Stimulated activated CD4-positive, alpha-beta T cell treated with anti-CD3 and anti-CD28 coated beads, Interleukin-15, amount 100 ng/mL, for 1 hour (primary cell): ENCODE data around the gene RETREG1.
A peak's percentile ranks its signal among the peaks of the same experiment; 100 is the strongest.
"Not testable (repeated sequence)": the region's sequence is repeated elsewhere in the genome, so short reads cannot be mapped to it uniquely, and the experiment has no call there.

Experiments used
- DNase-seq, 2 donors: peaks; one replicate each; pipeline ENCODE4 v3.0.0-alpha.2; 2020; ENCODE audit warnings: low read depth in 1 of 2, low spot score in 1 of 2

The RETREG1 gene

GRCh38 chr5:16617274-16617968 lies 624 bp upstream of the RETREG1 start:
- peak; percentile 20 to 30 for DNase-seq

- no peak for DNase-seq
Measured at GRCh38 chr5:16615741-16616535, 859 bp downstream of the RETREG1 start.

GRCh38 chr5:16612007-16612406 lies 4.8 kb downstream of the RETREG1 start:
- DNase-seq, result no peak

- not testable (repeated sequence) for DNase-seq
Measured at GRCh38 chr5:16610896-16611295, 5.9 kb downstream of the RETREG1 start.

GRCh38 chr5:16609412-16609811 lies 7.4 kb downstream of the RETREG1 start:
- DNase-seq, result no peak

GRCh38 chr5:16606628-16607027 lies 10.2 kb downstream of the RETREG1 start:
- no peak for DNase-seq

- DNase-seq, result no peak
Measured at GRCh38 chr5:16603701-16604100, 13.1 kb downstream of the RETREG1 start.

GRCh38 chr5:16603295-16603694 lies 13.5 kb downstream of the RETREG1 start:
- no peak for DNase-seq

- no peak for DNase-seq
Measured at GRCh38 chr5:16602182-16602581, 14.6 kb downstream of the RETREG1 start.

GRCh38 chr5:16600946-16601345 lies 15.9 kb downstream of the RETREG1 start:
- no peak for DNase-seq

- DNase-seq, result no peak
Measured at GRCh38 chr5:16600397-16600796, 16.4 kb downstream of the RETREG1 start.

GRCh38 chr5:16597946-16598694 lies 18.7 kb downstream of the RETREG1 start:
- DNase-seq, result no peak

- DNase-seq, result no peak
Measured at GRCh38 chr5:16596581-16596940, 20.2 kb downstream of the RETREG1 start.

- no peak for DNase-seq
Measured at GRCh38 chr5:16595881-16596580, 20.8 kb downstream of the RETREG1 start.

- DNase-seq, result no peak
Measured at GRCh38 chr5:16593628-16594027, 23.2 kb downstream of the RETREG1 start.

- DNase-seq, result no peak
Measured at GRCh38 chr5:16593013-16593412, 23.8 kb downstream of the RETREG1 start.

- no peak for DNase-seq
Measured at GRCh38 chr5:16592255-16592654, 24.5 kb downstream of the RETREG1 start.

- no peak for DNase-seq
Measured at GRCh38 chr5:16590685-16591084, 26.1 kb downstream of the RETREG1 start.

- no peak for DNase-seq
Measured at GRCh38 chr5:16589658-16590057, 27.1 kb downstream of the RETREG1 start.

- no peak for DNase-seq
Measured at GRCh38 chr5:16588434-16589214, 28.2 kb downstream of the RETREG1 start.

GRCh38 chr5:16586556-16586955 lies 30.2 kb downstream of the RETREG1 start:
- DNase-seq, result no peak
